ENCODE measurements around the gene THSD4.
A peak's percentile ranks its signal among the peaks of the same experiment; 100 is the strongest.

Gene THSD4

GRCh38 chr15:71739355-71739754 is 624.1 kb downstream of the THSD4 start:
- DNase-seq = no peak

GRCh38 chr15:71742964-71743363 is 627.7 kb downstream of the THSD4 start:
- DNase-seq = no peak

GRCh38 chr15:71743861-71744382 is 628.7 kb downstream of the THSD4 start:
- peak; percentile 80 for DNase-seq

- no peak for DNase-seq
These were observed 631.4 kb downstream of the THSD4 start for GRCh38 chr15:71746719-71747118.

- no peak for DNase-seq
These were observed 632.1 kb downstream of the THSD4 start for GRCh38 chr15:71747128-71748083.

- DNase-seq = no peak
These were observed 633.0 kb downstream of the THSD4 start for GRCh38 chr15:71748293-71748718.

- DNase-seq = no peak
These were observed 634.2 kb downstream of the THSD4 start for GRCh38 chr15:71749500-71749899.

- no peak for DNase-seq
These were observed 636.9 kb downstream of the THSD4 start for GRCh38 chr15:71752128-71752527.

GRCh38 chr15:71752604-71753289 is 637.5 kb downstream of the THSD4 start:
- DNase-seq = peak; percentile 58

- DNase-seq = no peak
These were observed 638.1 kb downstream of the THSD4 start for GRCh38 chr15:71753346-71753745.

- DNase-seq = no peak
These were observed 639.4 kb downstream of the THSD4 start for GRCh38 chr15:71754660-71755059.

GRCh38 chr15:71755092-71755970 is 640.1 kb downstream of the THSD4 start:
- DNase-seq = no peak

- no peak for DNase-seq
These were observed 641.5 kb downstream of the THSD4 start for GRCh38 chr15:71756599-71757352.

GRCh38 chr15:71757741-71758530 is 642.7 kb downstream of the THSD4 start:
- DNase-seq = no peak

GRCh38 chr15:71758711-71759110 is 643.4 kb downstream of the THSD4 start:
- DNase-seq = no peak

GRCh38 chr15:71760852-71761251 is 645.6 kb downstream of the THSD4 start:
- no peak for DNase-seq

- DNase-seq = no peak
These were observed 646.4 kb downstream of the THSD4 start for GRCh38 chr15:71761649-71762048.

GRCh38 chr15:71768184-71768583 is 652.9 kb downstream of the THSD4 start:
- no peak for DNase-seq

- no peak for DNase-seq
These were observed 658.1 kb downstream of the THSD4 start for GRCh38 chr15:71773206-71773859.

GRCh38 chr15:71775856-71776255 is 660.6 kb downstream of the THSD4 start:
- DNase-seq = no peak

GRCh38 chr15:71776304-71776703 is 661.0 kb downstream of the THSD4 start:
- DNase-seq = no peak
